ENCODE data around the gene ZNF683.

ZNF683 gene

GRCh38 chr1:26317146-26317545 lies 55.4 kb downstream of the ZNF683 start:
- no peak for DNase-seq (ENCODE audit: low read depth)
- H3K4me3 ChIP-seq (ENCODE audit: low read depth, low read length) = no peak overlapping the region
- in situ Hi-C loops (cut with HindIII; ENCODE audit: low sequenced_read_pairs) = no loop called here

GRCh38 chr1:26315874-26316850 lies 56.4 kb downstream of the ZNF683 start:
- H3K4me3 ChIP-seq (ENCODE audit: low read depth, low read length) = no peak overlapping the region
- TF ChIP-seq CTCF (IDR thresholded peaks at IDR 0.05; ENCODE audit: low read depth, low read length, missing control alignments) = no peak
- DNase-seq (ENCODE audit: low read depth) = no peak
- in situ Hi-C loops (cut with HindIII; ENCODE audit: low sequenced_read_pairs) = no loop called here

More at GRCh38 chr1:26317146-26317545, 55.4 kb downstream of the ZNF683 start:
- no peak for TF ChIP-seq CTCF (IDR thresholded peaks at IDR 0.05; ENCODE audit: low read depth, low read length, missing control alignments)

GRCh38 chr1:26314501-26314900 lies 58.0 kb downstream of the ZNF683 start:
- no peak for TF ChIP-seq CTCF (IDR thresholded peaks at IDR 0.05; ENCODE audit: low read depth, low read length, missing control alignments)
- H3K4me3 ChIP-seq (ENCODE audit: low read depth, low read length) = no peak overlapping the region
- no peak for DNase-seq (ENCODE audit: low read depth)
- in situ Hi-C loops (cut with HindIII; ENCODE audit: low sequenced_read_pairs) = no loop called here

All from astrocyte of the cerebellum (primary cell).